GM21737 (cell line): ENCODE measurements around the gene TBCK.

Experiments used
- ATAC-seq: cut with Tn5 transposase; IDR thresholded peaks from one replicate; pipeline ENCODE4 v1.9.1; 2021; ENCODE audit warnings: mild to moderate bottlenecking, moderate library complexity; ENCODE audit not compliant: unreplicated experiment

The TBCK gene

GRCh38 chr4:105998171-105999063 is 317.6 kb downstream of the TBCK start:
- no peak for ATAC-seq

GRCh38 chr4:105996845-105997244 is 319.2 kb downstream of the TBCK start:
- no peak for ATAC-seq

- ATAC-seq = no peak
These were observed 321.0 kb downstream of the TBCK start for GRCh38 chr4:105994841-105995501.

GRCh38 chr4:105994061-105994460 is 321.9 kb downstream of the TBCK start:
- no peak for ATAC-seq

- no peak for ATAC-seq
These were observed 323.2 kb downstream of the TBCK start for GRCh38 chr4:105992641-105993305.

GRCh38 chr4:105991726-105992125 is 324.3 kb downstream of the TBCK start:
- ATAC-seq = no peak
